CD4-positive, alpha-beta T cell treated with Interleukin-17A for 1 hour (primary cell): Measurements from ENCODE around the gene RPS23.
A peak's percentile ranks its signal among the peaks of the same experiment; 100 is the strongest.

Experiments
- DNase-seq: peaks from one replicate; pipeline ENCODE4 v3.0.0-alpha.2; 2020

RPS23 gene

DNA sequence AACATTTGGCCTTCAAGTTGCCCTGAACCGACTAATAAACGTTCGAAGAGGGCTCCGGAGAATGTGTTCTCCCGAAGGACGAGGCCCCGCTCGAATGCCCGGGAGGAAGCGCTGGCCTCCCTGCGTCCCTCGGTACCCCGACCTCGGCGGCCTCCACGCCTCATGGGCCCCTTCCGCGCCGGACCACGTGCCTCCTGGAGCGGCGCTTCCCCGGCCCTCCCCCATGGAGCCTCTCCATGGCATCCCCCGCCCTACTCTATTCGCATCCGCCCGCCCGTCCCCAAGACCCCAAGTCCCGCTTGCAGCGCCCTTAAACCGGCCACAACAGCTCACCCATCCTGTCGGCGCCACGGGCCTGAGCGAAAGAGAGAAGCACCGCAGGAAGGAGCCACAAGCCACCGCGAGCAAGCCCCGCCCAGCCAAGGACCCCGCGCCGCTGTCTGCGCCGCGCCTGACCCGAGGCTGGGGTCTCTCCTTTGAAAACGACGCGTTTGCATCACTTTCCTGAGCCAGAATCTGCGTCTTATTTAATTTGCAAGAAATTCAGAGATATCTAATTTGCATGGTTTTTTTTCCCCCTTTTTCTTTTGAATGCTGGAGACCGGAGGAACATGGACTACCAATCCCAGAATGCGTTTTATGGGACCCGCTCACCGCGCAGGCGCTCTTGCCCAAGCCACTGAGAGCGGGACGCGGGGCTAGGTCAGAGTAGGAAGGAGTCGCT lies at the start of gene RPS23:
TSS of gene RPS23 (minus strand) at position 368 of the 724 bp plus-strand sequence. CDS start at position 337, 31 bp downstream.
- peak; percentile 88 for DNase-seq

DNA sequence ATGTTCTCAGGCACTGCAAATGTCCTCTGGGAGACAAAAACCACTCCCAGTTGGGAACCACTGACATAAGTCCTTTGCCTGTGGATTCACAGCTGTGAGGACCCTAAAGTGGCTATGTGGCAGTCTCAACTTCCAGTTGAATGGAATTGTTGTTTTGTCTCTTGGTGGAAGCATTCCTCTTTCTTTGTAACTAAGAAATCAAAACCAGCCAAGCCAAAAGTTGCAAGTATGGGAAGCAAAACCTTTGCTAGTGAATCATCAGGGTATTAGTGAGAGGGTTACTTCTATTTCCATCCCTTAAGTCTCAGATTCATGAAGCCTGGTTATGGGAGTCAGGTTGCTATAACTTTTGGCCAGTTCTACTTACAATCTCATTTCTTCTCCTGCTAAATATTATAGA lies 49.8 kb upstream of the RPS23 start:
- DNase-seq: no peak

DNA sequence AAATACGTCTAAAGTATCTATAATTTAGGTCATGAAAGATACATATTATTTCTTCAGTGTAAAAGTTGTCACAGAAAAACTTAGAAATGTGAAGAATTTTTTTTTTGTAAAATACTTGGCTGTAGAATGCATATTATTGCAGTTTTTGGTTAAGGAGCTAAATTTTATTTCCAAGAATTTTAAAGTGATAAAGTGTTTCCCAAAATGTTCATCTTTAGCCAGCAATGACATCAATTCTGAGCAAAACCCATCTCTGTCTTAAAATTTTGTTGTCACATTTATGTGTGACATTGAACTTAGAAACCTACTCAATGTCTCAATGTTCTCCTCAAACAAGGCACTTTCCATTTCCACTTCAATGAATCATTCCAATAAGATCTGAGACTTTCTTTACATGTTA lies 47.8 kb upstream of the RPS23 start:
- DNase-seq: no peak

DNA sequence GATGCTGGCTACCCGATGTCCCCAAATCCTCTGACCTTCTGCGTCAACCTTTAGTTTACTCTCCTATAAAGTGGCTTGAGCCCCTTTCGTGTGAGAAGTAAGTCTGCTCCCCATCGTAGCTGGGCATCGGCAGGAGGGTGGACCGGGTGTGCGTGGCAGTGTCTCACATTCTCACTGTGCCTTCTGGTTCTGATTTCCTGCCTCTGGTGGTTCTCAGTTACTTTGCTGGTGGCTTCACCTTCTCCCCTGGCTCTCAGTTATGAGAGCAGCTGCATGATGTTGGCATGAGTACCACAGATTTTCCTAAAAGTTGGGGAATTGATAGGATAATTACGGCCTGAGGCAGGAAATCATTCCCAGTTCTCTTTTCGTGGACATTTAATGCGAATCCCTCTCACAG lies 47.0 kb upstream of the RPS23 start:
- DNase-seq: no peak

DNA sequence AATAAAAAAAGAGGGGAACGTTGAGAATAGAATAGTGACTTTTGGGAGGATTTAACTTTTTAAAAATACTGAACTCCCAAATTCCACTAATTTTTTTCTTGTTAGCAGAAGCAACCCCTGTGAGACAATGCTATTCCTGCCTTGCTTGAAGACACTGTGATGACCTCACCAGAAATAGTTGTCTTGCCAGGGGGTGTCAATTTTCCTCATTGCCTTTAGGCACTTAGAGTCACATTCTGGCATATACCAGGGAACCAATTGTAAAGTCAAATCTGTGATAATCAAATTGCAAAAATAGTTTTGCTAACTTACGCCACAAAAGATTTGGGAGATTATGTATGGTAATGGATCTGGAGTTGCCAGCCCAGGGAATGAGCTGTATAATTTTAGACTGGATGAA lies 42.8 kb upstream of the RPS23 start:
- DNase-seq: no peak

DNA sequence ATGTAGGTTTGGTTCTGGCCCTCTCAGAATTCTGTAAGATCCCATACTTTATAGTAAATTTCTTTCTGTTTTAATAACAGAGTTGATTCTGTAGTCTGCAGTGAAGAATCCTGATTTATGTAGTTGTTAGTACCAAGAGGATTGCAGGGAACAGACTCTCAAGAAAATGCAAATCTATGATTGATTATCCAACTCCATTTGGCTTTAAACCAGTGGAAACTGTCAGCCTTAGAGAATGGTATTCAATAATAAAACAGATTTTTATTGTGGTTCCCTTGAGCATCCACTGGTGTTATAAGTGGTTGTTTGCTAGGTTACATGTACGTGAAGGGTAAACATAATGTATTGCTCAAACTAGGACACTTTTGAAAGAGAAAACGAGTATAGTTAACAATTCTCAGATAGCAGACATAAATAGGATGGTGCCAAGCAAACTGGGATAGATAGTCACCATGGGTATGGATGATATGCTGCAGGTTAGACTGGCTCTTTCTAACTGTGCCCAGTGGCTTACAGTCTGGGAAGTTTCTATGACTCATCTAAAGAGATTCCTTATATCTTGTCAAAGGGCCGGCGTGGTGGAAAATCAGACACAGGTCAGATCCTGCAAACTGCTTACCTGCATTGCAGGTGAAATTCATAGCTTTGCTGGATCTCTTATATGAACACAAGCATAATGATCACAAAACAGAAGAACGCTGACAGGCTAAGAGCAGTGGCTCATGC lies 41.7 kb upstream of the RPS23 start:
- no peak for DNase-seq

DNA sequence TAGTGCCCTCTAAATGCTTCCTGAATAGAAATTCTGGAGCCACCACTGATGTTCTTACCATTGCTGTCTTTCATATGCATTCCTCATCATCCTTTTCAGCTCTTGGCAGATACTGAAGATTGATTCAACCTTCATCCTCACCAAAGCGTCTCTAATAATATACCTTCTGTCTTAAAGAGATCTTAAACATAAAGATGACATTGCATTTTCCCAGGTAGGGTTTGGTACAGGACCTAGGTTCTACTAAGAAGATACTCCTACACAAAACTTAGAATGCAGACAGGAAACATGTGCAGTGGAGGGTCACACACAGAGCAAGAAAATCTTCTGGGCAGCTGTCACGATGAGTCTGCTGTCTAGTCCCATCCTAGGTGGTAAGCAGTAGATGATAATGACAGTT lies 41.0 kb upstream of the RPS23 start:
- no peak for DNase-seq

DNA sequence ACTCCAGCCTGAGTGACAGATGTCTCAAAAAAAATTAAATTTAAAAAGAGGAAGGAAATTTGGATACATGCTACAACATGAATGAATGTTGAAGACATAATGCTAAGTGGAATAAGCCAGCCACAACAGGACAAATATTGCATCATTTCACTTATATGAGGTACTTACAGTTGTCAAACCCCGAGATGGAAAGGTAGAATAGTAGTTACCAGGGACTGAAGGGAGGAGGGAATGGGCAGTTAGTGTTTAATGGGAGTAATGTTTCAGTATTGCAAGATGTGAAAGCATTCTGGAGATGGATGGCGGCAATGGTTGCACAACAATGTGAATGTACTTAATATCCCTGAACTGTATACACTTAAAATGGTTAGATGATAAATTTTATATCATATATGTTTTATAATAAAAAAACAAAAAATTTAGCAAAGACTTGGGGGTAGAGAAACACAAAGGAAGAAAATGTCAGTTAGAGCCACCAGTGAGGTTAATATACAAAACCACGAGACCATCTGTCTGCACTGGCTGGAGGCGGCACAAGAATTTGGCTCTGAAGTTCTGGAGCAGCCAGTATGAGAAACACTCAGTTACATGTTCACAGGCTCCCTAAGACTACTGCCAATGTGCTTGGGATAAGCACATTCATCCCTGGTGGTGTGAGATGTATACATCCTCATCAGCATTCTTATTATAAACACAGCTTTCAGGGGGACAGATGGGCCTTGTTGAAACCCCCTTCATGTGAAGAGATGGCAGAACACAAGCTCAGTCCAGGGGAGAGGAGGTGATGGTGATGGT lies 37.0 kb upstream of the RPS23 start:
- no peak for DNase-seq

DNA sequence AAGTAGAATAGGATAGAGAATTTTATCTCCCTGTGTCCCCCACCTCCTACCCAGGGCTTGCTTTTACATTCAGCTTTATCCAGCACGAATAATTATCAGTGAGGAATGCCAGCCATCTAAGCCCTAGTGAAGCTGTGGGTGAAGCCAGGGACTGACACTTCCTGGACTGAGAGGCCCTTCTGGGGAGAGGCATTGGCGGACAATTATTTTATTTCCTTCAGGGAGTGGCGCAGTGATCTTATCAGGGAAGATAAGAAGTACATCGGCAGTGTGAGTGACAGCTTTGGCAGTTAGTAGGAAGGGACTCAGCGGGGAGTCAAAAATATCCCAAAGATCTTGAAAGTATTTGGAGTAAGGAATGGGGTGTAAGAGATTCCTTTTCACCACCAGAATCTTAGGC lies 34.9 kb upstream of the RPS23 start:
- no peak for DNase-seq

DNA sequence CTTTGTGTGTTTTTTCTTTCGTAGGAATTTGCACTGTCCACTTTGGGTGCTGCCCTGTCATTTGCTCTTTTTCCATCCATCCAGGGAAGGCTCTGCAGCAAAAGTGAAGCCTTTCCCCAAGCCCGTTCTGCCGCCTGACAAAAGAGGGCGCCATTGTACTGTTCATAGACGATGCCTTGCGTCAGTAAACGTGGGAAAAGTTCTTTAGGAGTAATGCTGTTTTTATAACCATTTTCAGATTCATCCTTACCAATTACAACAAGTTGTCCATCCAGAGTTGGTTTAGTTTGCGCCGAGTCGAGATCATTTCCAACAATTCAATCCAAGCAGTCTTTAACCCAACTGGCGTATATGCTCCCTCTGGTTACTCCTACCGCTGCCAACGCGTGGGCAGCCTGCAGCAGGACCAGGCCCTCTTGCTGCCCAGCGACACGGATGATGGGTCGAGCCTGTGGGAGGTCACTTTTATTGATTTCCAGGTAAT lies 34.3 kb upstream of the RPS23 start:
- peak; percentile 24 for DNase-seq

DNA sequence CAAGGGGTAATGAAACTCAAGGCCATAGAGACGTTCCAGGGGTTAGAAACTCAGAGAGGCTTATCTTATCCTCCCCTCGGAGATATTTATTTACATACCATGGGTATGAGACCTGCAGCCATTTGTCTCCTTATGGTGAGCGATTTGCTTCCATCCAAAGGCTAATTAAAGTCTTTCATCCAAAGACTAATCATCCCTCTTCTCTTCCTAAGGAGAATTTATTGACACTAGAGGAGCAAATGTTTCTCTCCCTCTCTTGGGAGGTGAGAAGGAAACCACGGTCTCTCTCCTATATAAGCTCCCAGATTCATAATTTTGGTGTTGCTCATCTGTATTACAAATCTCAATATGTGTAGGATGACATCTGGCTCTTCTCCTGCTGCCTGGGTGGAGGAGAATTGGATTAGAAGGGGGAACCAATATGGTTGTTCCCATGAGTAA lies 31.0 kb upstream of the RPS23 start:
- DNase-seq: no peak

DNA sequence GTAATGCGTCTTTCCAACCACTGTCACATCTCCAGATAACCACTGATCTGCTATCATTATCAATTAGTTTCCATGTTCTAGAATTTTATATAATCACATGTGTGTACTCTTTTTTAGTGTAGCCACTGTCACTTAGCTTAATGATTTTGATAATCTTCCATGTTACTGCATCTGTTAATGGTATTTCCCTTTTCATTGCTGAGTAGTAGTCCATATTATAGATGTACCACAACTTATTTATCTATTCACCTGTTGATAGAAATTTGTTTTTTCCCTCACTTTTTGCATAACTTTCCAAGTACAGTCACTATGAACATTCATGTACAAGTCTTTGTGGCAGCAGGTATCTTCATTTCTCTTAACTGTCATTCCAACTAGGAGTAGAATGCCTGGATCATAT lies 30.3 kb upstream of the RPS23 start:
- DNase-seq: no peak

DNA sequence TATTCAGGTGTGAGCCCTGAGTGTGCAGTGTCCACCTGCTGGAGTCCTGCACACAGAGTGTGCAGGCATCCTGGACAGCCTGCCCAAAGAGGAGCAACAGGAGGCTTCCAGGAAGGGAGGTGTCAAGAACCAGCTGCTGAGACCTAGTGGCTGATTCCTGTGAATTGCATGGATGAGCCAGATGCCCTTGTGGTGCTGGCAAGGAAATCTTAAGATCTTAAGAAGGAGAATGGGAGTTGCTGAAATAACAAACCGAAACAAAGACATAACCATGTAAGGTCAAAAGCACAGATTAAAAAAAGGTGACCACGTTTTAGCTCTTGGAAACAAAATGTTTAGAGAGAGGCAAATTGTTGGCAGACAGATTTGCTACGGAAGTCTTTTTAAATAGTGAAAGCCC lies 29.3 kb upstream of the RPS23 start:
- no peak for DNase-seq

DNA sequence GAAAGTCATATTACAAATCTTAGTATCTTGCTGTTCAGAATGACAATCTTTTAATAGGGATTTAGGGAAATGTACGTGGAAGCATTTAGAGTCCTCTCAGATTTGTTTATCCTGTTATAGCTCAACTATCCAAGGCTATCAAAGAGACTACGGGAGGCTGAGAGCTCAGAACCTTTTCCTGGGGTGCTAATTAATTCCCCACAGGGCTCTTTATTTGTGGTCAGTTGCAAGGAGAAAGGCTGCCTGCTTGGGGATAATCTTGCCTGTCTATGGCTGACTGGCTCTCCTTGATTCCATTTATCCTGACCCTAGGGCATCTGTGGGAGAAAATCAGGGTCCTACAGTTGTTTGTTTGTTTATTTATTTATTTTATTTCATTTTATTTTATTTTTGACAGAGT lies 28.0 kb upstream of the RPS23 start:
- DNase-seq: no peak

DNA sequence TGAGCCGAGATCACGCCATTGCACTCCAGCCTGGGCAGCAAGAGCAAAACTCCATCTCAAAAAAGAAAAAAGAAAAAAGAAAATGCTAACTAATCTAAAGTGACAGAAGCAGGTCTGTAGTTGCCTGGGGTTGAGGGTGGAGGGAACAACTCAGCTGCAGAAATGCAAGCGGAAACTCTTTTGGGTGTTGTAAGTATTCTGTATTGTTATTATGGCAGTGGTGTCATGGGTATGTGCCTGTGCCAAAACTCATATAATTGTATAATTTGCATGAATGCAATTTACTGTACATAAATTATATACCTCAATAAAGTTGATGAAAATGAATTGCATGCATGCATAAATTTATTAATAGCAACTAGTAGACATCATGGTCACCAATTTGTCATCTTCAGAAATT lies 23.0 kb upstream of the RPS23 start:
- no peak for DNase-seq

DNA sequence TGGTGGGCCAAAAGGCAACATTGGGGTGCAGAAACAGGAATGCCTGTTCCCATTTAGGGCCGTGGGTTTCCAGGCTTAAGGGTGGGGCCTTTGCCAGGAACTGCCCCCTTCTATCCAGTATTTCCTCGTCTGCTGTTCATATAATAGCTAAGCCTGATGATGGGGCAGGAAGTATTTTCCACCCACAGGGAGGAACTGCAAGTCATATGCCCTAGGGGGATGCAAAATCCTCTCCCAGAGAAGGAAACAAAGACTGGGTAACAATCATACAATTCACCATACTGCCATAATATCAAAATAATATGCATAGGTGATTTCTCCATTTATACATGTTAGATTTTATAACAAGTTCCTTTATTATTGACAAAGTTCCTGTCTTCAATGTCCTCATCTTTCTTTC lies 20.5 kb upstream of the RPS23 start:
- DNase-seq: no peak

DNA sequence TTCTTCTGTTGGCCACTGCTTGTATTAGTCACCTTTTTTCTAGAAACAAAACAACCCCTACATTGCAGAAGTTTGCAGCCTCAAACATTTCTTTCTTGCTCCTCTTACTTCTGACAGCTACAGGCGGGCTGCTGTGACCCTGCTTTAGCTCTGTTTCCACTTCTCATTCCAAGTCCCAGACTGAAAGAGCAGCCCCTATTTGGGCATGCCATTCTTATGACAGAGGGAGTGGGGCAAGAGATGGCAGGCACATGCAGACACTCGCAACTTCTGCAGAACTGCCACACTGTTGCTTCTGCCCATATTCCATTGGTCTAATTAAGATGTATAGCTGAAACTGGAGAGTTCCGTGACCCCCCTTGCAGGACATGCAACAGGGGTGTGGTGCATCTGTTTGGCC lies 19.6 kb upstream of the RPS23 start:
- no peak for DNase-seq

DNA sequence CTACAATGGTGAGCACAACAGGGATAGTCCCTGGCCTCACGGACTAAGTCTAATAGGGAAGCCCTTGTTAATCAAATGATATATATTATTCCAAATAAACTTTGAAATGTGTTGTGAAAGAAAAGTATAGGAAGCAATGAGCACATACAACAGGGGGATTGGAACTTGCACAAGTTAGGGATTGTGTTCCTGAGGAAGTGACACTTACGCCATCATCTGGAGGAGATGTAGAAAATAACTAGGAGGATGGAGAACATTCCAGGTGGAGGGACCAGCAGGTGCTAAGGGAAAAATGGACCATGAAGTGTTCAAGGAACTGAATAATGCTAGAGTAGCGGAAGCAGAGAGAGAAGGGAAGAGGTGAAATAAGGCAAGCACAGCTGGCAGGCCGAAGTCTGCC lies 18.8 kb upstream of the RPS23 start:
- no peak for DNase-seq

DNA sequence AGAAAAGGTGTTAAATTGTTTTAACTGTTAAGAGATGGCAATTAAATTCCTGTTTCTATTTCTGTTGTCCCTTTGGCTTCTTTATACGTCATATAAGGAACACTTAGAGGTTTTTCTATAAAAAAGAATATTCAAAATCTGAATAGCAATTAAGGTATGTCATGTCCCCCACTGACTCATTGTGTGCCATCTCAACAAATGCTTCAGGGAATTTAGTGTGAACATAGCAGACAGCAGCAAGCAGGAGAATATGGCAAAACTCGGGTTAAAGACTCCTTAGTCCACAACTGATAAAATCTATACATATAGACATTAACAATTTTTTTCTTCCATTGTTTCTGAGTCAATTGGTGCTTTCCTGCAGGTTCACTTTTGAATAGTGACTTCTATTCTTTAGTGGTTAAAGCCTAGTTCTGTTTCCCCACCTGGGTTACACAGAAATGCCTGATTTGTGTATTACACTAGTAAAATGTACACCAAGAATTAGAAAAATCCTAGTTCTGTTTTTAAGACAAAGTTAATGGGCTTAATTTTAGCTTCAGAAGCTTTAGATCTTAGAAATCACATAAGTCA lies 17.9 kb upstream of the RPS23 start:
- DNase-seq: no peak

DNA sequence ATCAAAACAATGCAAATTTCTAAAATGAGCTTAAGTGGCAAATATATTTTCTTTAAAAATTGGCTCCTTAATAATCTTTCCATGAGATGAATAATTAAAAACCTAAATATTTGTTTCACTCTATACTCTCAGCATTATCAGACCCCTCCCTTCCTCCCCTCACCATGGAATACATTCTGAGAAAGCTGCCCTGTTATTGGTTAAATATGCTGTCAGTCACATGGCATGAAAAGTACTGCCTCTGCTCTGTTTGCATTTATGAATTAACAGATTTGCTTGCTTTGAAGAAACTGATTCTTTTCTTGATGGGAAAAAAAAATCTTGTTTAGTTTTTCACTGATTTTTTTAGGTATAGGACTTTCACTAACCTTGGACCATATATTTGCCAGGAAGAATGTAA lies 17.0 kb upstream of the RPS23 start:
- no peak for DNase-seq

DNA sequence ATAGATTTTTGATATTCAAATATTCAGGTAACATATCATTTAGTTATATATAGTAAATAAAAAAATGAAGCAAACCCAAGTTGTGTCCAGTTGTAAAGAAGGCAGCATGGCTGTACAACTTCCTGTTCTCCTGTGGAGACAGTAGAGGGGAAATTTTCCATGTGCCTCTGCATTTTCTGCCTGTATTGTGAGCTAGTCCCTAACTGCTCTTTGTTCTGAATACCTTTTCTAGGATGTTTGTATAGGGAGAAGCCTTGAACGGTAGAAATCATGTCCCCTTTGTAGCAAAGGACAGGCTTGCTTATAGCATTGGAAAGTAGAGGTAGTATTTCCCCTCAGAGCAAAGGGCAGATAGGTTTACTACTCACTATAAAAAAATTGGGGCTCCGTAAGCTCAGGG lies 13.3 kb upstream of the RPS23 start:
- DNase-seq: no peak

DNA sequence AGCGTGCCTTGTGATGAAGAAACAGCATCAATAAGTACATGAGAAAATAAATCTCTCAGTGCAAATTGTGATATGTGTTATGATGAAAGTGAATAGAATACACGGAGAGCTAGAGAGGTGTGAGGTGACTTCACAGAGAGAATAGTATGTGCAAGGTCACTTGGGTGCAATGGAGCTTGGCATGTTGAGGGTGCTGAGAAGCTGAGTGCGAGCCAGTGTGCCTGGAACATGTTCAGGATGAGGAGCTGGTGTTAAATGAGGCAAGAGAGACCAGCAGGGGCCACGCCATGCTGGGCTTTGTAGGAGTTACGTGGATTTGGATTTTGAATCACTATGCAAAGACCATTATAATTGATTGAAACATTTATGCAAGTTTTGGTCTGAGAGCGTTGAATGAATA lies 12.8 kb upstream of the RPS23 start:
- DNase-seq: no peak

DNA sequence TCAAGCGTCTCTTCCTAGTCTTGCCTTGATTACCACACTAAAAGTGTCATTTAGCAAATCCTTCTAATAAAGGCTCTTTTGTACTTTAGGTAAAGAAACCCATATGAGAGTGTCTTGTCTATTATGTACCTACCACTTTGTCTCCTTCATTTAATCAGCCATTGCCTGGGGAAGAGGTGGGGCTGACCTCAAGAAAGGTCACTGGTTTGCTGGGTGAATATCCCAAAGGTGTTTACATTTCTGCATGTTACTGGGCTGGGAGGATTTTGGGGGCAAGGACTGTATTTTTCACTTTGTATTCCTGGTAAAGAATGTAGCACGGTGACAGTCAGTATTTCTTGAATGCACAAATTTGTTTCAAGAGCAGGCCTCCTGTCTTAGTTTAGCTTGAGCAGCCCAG lies 11.9 kb upstream of the RPS23 start:
- DNase-seq: no peak
